Activated naive CD4-positive, alpha-beta T cell treated with anti-CD3 and anti-CD28 coated beads, Interleukin-2, amount 50 U/mL, for 72 hours (primary cell): ENCODE measurements around the gene MDFIC. TPM values are rescaled to one million over a fixed set of nuclear protein-coding genes. Genes with fewer than 3 reads are reported as not detected.

Source experiments
- ATAC-seq, 2 donors: fragments of 150-1000 bp; cut with Tn5 transposase; 2 replicates each; pipeline ENCODE4 v1.10.0; 2021; ENCODE audit warnings: mild to moderate bottlenecking in 2 of 2, moderate library complexity in 2 of 2
- DNase-seq, 2 donors: peaks; one replicate each; pipeline ENCODE4 v3.0.0; 2021 to 2022; ENCODE audit warnings: low spot score in 2 of 2
- H3K27ac Mint-ChIP-seq, 2 donors: one replicate each; pipeline ENCODE4 v1.8.0; 2022; ENCODE audit warnings: mild to moderate bottlenecking in 2 of 2, mixed read lengths in 2 of 2
- H3K36me3 Mint-ChIP-seq, 2 donors: one replicate each; pipeline ENCODE4 v1.8.0; 2022; ENCODE audit warnings: mixed read lengths in 2 of 2
- H3K9me3 Mint-ChIP-seq, 2 donors: one replicate each; pipeline ENCODE4 v1.8.0; 2022; ENCODE audit warnings: mixed read lengths in 2 of 2
- total RNA-seq, 2 donors: library from RNA; stranded (reverse); gene quantifications; one replicate each; pipeline ENCODE4 v1.2.3, GENCODE V29; 2022

MDFIC gene
- total RNA-seq, 2 donors from 2014 or later = 41.0 to 86.0 TPM

- ATAC-seq (no peak), DNase-seq (no peak)
- H3K9me3 Mint-ChIP-seq = no peaks in the 10 kb centered on the region
- no peaks in the 10 kb centered on the region for H3K36me3 Mint-ChIP-seq
- H3K27ac Mint-ChIP-seq = no peak overlapping the region
These were observed 138.4 kb downstream of the MDFIC start for GRCh38 chr7:115060095-115060870.

GRCh38 chr7:115066050-115066449, 144.2 kb downstream of the MDFIC start:
- H3K27ac Mint-ChIP-seq = no peak overlapping the region
- no peaks in the 10 kb centered on the region for H3K9me3 Mint-ChIP-seq
- no peaks in the 10 kb centered on the region for H3K36me3 Mint-ChIP-seq
- peak in 1 of 2 donors; percentile 29 for ATAC-seq
- no peak for DNase-seq

GRCh38 chr7:115066634-115067033, 144.7 kb downstream of the MDFIC start:
- Mint-ChIP-seq H3K9me3 (no peaks in the 10 kb centered on the region), H3K27ac (peak overlapping the region in 1 of 2 donors; percentile 19), H3K36me3 (no peaks in the 10 kb centered on the region)
- ATAC-seq = peak; percentile 20 to 96
- no peak for DNase-seq

- DNase-seq = no peak
- H3K27ac Mint-ChIP-seq = no peak overlapping the region
- ATAC-seq = peak in 1 of 2 donors; percentile 47
- H3K9me3 Mint-ChIP-seq = peaks cover 0 to 5% of the 10 kb centered on the region in 2 donors
- no peaks in the 10 kb centered on the region for H3K36me3 Mint-ChIP-seq
These were observed 146.3 kb downstream of the MDFIC start for GRCh38 chr7:115068220-115068619.
